Left hindlimb (tissue), 1 donor: ENCODE measurements around the gene MFAP5.
"Not testable (repeated sequence)": the region's sequence is repeated elsewhere in the genome, so short reads cannot be mapped to it uniquely, and the experiment has no call there.

ENCODE experiments used
- DNase-seq: peaks from one replicate; pipeline ENCODE4 v3.0.0-alpha.2; 2018

MFAP5 gene

DNA sequence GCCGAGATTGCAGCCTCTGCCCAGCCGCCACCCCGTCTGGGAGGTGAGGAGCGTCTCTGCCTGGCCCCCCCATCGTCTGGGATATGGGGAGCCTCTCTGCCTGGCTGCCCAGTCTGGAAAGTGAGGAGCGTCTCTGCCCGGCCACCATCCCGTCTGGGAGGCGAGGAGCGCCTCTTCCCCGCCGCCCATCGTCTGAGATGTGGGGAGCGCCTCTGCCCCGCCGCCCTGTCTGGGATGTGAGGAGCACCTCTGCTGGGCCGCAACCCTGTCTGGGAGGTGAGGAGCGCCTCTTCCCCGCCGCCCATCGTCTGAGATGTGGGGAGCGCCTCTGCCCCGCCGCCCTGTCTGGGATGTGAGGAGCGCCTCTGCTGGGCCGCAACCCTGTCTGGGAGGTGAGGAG lies 37.9 kb downstream of the MFAP5 start:
- DNase-seq, result not testable (repeated sequence)

DNA sequence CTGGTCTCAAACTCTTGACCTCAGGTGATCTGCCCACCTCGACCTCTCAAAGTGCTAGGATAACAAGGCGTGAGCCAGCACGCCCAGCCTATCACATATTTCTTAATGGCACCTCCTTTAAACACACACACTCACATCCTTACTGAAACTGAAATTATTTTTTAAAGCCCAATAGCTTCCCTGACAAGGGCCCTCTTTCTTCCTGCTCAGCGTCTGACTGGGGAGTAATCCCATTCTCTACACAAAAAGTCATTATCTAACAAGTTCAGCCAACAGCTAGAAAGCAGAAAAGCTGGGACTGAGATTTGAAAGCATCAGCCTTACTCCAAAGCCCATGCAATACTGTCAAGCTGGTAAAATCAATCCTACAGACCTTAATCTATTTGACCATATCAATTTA lies 40.0 kb downstream of the MFAP5 start:
- no peak for DNase-seq

DNA sequence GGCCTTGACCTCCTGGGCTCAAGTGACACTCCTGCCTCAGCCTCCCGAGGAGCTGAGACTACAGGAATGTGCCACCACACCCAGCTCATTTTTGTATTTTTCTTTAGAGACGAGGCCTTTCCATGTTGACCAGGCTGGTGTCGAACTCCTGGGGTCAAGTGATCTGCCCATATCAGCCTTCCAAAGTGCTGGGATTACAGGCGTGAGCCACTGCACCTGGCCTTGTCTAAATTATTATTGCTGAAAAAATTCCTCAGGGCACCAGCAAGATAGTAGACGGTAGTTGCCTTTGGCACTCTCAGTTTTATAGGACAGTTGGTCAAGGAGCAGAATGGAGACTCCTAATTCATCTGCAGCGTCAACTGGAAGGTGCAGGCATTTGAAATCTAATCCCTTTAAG lies 47.4 kb downstream of the MFAP5 start:
- DNase-seq, result no peak

DNA sequence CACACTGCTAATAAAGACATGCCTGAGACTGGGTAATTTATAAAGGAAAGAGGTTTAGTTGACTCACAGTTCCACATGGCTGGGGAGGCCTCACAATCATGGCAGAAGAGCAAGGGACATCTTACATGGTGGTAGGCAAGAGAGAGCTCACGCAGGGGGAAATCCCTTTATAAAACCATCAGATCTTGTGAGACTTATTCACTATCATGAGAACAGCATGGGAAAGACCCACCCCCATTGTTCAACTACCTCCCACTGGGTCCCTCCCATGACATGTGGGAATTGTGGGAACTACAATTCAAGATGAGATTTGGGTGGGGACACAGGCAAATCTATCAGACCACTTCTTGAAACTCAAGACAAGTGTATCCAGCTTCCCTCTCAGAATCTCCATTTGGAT lies 48.7 kb downstream of the MFAP5 start:
- DNase-seq, result not testable (repeated sequence)

DNA sequence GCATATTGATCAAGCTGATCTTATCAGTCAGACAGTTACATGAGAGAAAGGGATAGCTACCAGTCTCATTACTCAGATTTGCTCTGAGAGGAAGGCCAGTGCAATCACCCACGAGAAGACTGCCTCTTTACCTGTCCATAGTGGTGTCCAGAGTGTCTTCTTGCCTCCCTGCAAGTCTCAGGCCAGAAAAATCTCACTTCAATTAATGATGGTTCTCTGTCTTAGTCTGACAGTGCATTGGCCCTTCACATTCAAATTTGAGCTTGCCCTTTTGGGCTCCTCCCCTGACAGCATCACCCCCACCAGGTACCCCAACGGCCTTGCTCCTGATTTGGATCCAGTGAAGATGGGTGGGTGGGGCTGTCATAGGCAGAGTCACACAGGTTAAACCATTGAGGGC lies 50.0 kb downstream of the MFAP5 start, which contains the start of gene AICDA:
Gene AICDA, minus strand, starts transcription at position 231 of the 400 bp plus-strand sequence. Its CDS starts 92 bp downstream, at position 139.
- no peak for DNase-seq

DNA sequence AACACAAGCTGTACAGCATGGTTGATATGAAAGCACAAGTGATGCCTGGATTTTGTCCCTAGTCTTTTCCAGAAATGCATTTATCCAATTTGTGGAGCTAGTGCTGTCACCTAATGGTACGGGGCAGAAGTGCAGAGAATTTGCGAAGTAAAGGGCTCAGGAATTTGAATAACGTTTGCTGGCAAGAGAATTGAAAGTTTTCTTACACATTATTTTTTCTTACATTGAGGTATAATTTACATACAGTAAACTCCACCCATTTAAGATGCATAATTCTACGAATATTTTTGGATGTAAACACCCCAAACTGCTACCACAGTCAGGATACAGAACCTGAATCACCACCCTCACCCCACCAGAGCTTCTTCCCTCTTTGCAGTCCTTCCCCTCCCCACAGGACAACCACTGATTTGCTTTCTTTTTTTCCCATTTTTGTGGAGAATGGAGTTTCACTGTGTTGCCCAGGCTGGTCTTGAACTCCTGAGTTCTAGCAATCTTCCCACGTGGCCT lies 53.5 kb downstream of the MFAP5 start:
- DNase-seq, result no peak

DNA sequence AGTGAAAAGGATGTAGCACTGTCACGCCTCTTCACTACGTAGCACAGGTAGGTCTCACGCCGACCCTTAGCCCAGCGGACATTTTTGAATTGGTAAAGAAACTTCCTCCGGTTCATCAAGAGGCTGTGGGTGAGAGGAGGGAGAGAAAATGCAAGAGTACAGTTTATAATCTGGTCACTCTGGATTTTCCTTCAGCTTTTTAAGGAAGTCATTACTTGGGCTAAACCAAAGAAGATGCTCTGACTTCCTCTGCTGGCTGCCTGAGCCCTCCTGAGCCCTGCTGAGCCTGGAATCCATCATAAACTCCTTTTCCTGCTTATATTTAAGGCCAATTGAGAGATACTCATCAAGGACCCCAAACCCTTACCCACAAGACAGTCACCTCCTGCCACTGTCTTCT lies 55.7 kb downstream of the MFAP5 start:
- no peak for DNase-seq

DNA sequence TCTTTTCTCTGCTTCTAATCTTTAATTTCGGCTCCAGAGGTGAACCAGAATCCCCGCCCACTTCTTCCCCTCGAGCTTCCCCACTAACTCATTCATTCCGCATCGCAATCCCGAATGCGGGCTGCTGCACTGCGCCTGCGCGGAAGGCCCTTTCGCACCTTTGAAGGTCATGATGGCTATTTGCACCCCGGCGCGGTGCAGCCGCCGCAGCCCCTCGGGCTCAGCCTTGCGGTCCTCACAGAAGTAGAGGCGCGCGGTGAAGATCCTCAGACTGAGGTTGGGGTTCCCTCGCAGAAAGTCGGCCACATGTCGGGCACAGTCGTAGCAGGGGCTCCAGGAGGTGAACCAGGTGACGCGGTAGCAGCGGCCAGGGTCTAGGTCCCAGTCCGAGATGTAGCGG lies 57.6 kb downstream of the MFAP5 start:
- no peak for DNase-seq

DNA sequence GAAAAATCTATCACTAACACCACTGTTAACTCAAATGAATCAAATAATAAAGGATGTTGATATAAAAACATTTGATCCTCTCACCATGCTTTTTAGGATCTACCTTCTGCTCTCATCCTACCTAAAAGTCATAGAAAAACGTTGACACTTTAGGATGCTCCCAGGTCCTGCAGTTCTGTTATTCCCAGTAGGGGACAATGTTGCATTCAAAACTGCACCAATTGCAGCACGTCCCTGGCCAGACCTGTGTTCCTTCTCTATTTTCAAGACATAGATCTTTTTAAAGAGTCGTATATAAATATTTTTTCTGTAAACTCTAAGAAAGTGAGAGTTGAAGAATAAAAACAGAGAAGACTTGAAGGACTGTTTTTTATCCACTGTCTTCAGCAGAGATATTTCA lies 58.8 kb downstream of the MFAP5 start:
- no peak for DNase-seq

DNA sequence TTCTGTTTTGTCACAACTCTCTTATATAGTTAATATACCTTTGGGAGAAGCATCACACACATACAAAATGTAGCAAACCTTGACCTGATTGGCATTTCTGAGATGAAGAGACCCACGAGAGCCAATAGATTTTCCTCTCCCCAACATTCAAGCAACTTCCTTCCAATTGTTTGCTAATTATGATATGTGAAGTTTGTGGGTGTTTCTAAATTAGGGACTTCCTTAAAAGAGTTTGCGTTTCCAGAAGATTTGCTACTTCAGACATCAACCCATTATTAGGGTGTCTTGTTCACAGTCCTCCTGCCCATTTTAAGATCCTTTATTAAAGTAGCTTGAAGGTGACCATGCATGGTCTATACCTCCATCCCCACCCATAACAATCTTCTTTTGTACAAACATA lies 59.3 kb downstream of the MFAP5 start:
- DNase-seq, result no peak

DNA sequence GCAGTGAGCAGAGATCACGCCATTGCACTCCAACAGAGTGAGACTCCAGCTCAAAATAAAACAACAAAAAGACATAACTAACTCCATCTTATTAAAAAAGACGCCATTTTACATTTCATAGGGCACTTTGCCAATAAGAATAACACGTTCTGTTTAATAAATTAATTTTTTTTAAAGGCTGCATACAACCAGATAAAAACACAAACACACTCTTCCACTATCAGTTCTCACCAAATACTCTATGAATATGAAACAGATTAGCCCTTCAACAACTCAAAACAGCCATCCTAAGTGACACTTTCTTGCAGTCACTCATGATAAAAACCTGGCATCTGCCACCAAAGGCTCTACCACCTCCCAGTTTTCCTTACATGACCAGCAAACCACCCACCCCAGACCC lies 66.1 kb downstream of the MFAP5 start:
- no peak for DNase-seq
